AG04449 (cell line): ENCODE results near the gene METTL24.

Experiments used
- CTCF ChIA-PET: fragments of 350-600 bp; formaldehyde crosslinking; extraction: SDS; loops from one replicate; lab custom pipeline; 2021; ENCODE audit warnings: antibody characterized with exemption; lab: Yijun Ruan, JAX
- POLR2A ChIA-PET: fragments of 400-600, 350-600 bp; formaldehyde crosslinking; extraction: SDS; loops from one replicate; lab custom pipeline; 2020; ENCODE audit warnings: antibody characterized with exemption, inconsistent platforms; lab: Yijun Ruan, JAX
- DNase-seq: peaks from one replicate; pipeline ENCODE4 v3.0.0-alpha.2; 2010; ENCODE audit warnings: low read depth, low spot score
- H3K4me3 ChIP-seq: 2 replicates; pipeline ENCODE4 v1.5.1; 2011; ENCODE audit warnings: low read depth, mild to moderate bottlenecking, control low read depth, low read length
- TF ChIP-seq, protein P1 (sequence below): IDR thresholded peaks from one replicate; pipeline ENCODE4 v1.5.1; 2011; ENCODE audit warnings: mild to moderate bottlenecking, moderate library complexity, low read length, control low read depth, inconsistent platforms; ENCODE audit not compliant: insufficient read depth; ENCODE audit errors: missing control alignments

METTL24 gene

DNA sequence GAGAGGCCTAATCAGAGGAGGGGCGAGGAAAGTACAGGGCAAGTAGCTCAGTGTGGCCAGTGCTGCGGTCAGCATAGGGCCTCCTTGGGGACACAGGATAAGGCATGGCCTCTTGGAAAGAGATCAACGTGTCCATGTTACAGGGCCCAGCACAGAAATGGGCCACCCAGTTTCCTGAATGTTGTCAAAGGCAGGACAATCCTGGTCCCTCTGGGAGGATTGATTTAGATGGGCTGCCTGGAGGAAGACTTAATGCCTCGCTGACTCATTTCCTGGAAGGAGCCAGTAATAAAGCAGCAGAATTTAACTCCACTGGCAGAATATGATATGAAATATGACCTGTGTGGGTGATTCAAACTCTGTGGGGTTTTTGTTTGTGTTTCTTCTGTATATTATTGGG, 40.6 kb upstream of the METTL24 start:
- TF ChIP-seq, protein P1, sequence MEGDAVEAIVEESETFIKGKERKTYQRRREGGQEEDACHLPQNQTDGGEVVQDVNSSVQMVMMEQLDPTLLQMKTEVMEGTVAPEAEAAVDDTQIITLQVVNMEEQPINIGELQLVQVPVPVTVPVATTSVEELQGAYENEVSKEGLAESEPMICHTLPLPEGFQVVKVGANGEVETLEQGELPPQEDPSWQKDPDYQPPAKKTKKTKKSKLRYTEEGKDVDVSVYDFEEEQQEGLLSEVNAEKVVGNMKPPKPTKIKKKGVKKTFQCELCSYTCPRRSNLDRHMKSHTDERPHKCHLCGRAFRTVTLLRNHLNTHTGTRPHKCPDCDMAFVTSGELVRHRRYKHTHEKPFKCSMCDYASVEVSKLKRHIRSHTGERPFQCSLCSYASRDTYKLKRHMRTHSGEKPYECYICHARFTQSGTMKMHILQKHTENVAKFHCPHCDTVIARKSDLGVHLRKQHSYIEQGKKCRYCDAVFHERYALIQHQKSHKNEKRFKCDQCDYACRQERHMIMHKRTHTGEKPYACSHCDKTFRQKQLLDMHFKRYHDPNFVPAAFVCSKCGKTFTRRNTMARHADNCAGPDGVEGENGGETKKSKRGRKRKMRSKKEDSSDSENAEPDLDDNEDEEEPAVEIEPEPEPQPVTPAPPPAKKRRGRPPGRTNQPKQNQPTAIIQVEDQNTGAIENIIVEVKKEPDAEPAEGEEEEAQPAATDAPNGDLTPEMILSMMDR, result no peak
- ChIA-PET CTCF (no interaction called here), POLR2A (no interaction called here)
- DNase-seq, result no peak
- no peak overlapping the region for H3K4me3 ChIP-seq

DNA sequence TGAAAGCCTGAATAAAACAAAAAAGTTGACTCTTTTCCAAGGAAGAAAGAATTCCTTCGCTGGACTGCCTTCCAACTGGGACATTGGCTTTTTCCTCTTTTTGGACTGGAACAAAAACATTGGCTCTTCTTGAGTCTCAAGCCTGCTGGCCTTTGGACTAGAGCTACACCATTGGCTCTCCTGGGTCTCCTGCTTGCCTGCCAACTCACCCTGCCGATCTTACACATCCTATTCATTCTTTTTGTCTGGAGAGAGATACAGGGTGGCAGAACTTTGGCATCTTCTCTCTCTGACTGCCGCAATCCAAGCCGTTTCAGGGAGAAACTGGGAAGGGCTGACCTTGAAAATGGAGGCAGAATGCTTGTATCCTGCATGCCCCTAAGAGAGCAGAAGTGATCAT, 37.1 kb upstream of the METTL24 start:
- CTCF ChIA-PET, result interaction anchor here (4.9 to 8.4 kb wide), 3 partner anchors 9 to 356 kb away, joined by 24 to 80 read pairs (median 68); no protein-coding TSS in a partner anchor
- no peak overlapping the region for H3K4me3 ChIP-seq
- TF ChIP-seq, protein P1, result no peak
- POLR2A ChIA-PET, result no interaction called here
- DNase-seq, result no peak

DNA sequence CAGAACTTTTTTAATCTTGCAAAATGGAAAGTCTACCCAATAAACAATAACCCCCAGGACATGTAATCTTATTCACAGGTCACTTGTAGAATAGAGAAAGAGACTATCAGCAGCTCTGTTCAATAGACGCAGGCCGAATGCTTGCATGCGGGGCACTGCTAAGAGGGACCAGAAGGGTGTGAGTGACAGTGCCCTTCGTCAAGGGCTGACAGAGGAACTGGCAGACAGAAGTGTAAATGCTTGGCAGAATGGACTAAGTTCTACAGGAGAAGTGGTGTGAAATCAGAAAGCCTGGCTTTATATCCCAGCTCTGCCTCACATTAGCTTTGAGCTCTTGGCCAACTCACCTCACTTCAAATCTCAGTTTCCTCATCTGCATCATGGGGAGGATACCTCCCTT, 36.3 kb upstream of the METTL24 start:
- ChIA-PET POLR2A (no interaction called here), CTCF (interaction anchor here (4.9 to 8.4 kb wide), 3 partner anchors 10 to 356 kb away, joined by 24 to 80 read pairs (median 68); no protein-coding TSS in a partner anchor)
- no peak for DNase-seq
- TF ChIP-seq, protein P1, result no peak
- no peak overlapping the region for H3K4me3 ChIP-seq

DNA sequence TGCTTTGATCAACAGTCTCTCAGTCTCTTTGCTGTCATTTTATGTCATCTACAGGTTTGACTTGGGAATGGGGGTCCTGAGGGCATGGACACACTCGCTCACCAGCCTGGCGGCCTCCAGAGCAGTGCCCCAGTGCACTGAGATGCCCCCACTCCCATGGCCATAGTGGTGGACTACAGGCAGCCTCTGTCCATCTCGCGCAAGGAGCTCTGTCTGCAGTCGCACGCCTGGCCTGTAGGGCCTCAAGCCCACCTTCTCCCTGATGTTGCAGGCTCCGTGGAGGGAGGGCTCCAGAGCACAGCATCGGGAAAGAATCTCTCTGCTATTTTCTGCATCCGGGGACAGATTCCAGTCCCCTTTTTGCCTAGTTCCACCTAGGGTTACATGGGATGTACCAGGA, 34.6 kb upstream of the METTL24 start:
- TF ChIP-seq, protein P1, result no peak
- ChIA-PET POLR2A (no interaction called here), CTCF (interaction anchor here (1.1 to 8.4 kb wide), 9 partner anchors 8 to 691 kb away, joined by 3 to 80 read pairs (median 24); partner anchors contain the start of genes CDC40 and WASF1)
- no peak overlapping the region for H3K4me3 ChIP-seq
- DNase-seq, result no peak

DNA sequence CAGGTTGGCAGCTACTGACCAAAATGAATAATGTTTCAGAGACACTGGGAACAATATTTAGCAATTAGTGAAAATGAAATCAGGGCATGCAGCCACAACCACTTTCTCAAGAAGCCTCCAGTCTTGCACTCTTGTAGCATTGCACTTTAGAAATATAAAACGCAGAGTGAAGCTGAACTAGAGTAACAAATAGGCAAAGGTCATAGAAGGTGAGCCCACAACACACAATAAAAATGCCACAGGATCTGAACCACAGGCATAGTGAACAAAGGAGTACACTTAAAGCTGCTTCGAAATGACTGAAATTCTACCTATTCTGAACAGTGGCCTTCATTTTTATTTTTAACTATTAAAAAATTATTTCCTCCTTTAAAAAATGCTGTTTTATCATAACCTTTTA, 32.3 kb upstream of the METTL24 start:
- POLR2A ChIA-PET, result no interaction called here
- TF ChIP-seq, protein P1, result no peak
- no peak overlapping the region for H3K4me3 ChIP-seq

DNA sequence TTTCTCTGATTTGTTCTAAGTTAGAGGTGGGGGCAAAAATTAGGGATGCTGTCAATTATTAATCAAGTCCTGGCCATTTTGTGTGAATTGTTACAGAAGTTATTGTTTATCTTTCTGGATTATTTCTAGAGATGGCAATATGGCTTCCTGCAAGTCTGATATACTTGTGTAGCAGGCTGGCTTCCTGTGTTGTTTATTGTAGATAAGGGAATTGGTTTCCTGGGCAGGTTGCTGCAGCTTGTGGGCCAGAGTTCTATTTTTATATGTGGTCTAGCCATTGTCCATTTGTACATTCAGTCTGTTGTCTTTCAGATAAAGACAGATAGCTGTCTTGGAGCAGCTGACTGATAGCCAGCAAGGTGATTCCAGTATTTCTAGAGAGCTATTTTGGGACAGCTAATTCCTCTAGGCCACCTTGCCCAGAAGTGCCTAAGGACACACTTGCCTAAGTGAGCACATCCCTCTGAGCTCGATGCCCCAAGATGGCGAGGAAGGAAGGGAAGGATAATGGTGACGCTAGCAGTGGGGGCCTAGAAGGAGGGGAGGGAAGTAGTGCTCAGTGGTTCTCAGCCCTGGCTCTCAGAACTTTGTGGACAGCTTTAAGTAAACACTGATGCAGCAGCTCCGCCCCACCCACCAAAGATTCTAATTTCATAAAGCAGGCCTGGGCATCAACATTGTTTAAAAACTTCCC, 31.7 kb upstream of the METTL24 start:
- no peak for DNase-seq
- ChIA-PET POLR2A (no interaction called here), CTCF (interaction anchor here (0.7 to 8.4 kb wide), 17 partner anchors 8 to 865 kb away, joined by 3 to 80 read pairs (median 5); partner anchors contain the start of genes CDC40 and WASF1)
- TF ChIP-seq, protein P1, result no peak
- no peak overlapping the region for H3K4me3 ChIP-seq

More for the DNA sequence above, 32.3 kb upstream of the METTL24 start:
- CTCF ChIA-PET, result interaction anchor here (0.7 to 8.4 kb wide), 19 partner anchors 9 to 866 kb away, joined by 3 to 80 read pairs (median 7); partner anchors contain the start of genes CDC40 and WASF1
- DNase-seq, result no peak
